ENCODE results near the gene AHSG.
"Not testable (repeated sequence)": the region's sequence is repeated elsewhere in the genome, so short reads cannot be mapped to it uniquely, and the experiment has no call there.

Gene AHSG

DNA sequence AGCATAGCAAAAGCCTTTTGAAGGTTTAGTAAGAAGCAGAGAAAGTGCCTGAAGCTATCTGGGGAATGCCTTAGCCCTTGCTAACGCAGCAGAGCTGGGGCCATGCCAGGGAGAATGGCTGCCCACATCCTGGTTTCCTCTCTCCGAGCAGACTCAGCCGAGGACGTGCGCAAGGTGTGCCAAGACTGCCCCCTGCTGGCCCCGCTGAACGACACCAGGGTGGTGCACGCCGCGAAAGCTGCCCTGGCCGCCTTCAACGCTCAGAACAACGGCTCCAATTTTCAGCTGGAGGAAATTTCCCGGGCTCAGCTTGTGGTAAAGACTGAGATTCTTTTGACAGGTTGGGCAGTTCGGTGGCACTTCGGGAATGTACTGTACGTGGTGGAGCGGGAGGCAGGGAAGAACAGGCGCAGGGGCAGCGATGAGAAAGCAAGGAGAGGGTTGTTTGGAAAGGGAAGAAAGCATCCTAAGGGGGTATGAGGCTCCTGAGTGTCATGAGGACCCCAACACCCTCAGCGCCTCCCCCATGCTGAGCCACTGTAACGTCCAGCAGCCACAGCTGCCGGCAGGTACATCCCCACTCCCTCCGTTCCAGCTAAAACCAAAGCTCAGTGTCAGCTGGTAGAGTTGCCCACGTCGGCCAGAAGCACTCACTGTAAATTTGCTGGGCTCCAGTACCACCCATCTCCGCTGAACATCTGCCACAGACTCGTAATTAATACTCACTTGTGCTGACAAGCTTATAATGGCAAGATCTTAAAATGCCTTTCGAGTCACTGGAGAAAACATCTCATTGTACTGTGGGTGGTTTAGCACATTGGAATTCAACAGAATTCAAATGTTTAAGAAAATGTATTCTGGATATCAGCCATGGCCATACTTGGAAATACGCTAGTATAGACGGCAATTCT, 4.4 kb downstream of the AHSG start:
- peak; percentile 57 to 76 for DNase-seq (ENCODE audit: low read depth in 2 of 2, low spot score in 1 of 2)

- DNase-seq (ENCODE audit: low read depth in 2 of 2, low spot score in 1 of 2), result no peak
These were observed 5.6 kb downstream of the AHSG start for GRCh38 chr3:186618318-186618938.

GRCh38 chr3:186619787-186620212, 6.9 kb downstream of the AHSG start:
- DNase-seq (ENCODE audit: low read depth in 2 of 2, low spot score in 1 of 2), result no peak

DNA sequence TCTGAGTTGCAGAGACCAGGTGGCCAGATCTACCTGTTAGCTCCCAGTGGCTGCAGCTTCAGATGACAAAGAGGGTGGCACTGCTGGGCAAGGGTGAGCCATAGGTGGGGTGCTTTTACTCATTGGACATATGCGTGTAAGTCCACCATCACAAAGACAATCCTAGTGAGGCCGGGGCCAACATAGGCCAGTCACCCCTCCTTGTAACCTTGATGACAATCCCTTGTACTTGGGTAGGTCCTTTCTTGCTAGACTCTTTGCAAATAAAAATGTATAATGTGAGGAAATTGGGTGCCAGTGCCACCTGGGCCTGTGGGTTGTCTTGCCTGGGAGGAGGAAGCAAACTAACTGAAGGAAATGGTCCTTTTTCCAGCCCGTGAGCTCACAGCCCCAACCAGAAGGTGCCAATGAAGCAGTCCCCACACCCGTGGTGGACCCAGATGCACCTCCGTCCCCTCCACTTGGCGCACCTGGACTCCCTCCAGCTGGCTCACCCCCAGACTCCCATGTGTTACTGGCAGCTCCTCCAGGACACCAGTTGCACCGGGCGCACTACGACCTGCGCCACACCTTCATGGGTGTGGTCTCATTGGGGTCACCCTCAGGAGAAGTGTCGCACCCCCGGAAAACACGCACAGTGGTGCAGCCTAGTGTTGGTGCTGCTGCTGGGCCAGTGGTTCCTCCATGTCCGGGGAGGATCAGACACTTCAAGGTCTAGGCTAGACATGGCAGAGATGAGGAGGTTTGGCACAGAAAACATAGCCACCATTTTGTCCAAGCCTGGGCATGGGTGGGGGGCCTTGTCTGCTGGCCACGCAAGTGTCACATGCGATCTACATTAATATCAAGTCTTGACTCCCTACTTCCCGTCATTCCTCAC, 7.6 kb downstream of the AHSG start:
- no peak for DNase-seq (ENCODE audit: low read depth in 2 of 2, low spot score in 1 of 2)

GRCh38 chr3:186621894-186622650, 9.2 kb downstream of the AHSG start:
- no peak for DNase-seq (ENCODE audit: low read depth in 2 of 2, low spot score in 1 of 2)

DNA sequence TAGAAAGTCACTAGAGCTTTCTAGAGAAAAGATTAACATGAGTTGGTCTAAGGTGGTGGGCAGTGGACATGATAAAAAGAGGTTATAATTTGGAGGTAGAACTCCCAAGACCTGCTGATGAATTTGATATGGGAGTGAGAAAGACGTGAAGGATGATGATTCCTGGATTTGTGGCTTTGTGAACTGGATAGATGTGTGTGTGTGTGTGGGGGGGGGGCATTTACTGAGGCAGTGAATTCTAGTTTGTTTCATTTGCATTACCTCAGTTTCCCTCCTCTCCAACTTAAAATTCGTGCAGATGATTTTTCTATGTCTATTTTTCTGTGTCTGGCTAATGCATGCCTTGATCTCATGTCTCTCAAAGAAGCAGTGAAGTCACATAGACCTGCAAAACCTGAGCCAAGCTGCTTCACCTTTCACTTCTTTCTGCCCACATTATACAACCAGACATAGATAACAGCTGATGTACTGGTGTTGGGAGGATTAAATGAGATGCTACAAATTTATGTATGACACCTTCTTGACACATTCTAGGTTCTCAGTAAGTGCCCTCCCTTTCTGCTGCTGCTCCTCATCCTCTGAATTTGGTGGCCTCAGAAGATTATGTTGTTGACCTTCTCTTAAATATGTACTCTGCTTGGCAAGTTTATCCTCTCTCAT, 9.9 kb downstream of the AHSG start:
- no peak for DNase-seq (ENCODE audit: low read depth in 2 of 2, low spot score in 1 of 2)

GRCh38 chr3:186624598-186624997, 11.7 kb downstream of the AHSG start:
- DNase-seq (ENCODE audit: low read depth in 2 of 2, low spot score in 1 of 2), result no peak

GRCh38 chr3:186625600-186626042, 12.8 kb downstream of the AHSG start:
- no peak for DNase-seq (ENCODE audit: low read depth in 2 of 2, low spot score in 1 of 2)

DNA sequence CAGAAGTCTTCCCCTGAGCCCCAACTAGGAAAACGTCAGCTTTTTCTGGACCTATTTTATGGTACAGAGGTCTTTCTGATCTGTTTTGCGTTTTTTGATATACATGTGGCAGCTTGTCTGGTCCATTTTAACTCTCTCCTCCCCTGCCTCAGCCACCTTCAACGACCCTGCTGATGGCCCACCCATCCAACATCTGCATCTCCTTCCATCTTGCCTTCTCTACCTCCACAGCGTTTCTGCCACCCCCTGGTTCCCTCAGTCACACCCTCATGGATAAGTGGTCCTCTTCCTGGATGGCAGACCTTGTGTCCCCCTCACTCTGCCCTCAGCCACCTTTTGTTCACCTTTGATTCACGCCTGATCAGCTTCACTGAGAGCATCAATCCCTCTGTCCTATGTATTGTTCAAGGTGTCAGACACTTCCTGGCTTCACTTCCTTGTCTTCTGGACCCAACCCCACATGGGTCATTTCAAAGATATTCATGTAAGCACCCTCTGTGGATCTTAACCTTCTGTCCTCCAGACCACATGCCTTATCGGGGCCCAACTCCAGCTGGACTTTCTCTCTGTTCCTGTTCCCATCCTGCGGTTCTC, 13.5 kb downstream of the AHSG start:
- no peak for DNase-seq (ENCODE audit: low read depth in 2 of 2, low spot score in 1 of 2)

DNA sequence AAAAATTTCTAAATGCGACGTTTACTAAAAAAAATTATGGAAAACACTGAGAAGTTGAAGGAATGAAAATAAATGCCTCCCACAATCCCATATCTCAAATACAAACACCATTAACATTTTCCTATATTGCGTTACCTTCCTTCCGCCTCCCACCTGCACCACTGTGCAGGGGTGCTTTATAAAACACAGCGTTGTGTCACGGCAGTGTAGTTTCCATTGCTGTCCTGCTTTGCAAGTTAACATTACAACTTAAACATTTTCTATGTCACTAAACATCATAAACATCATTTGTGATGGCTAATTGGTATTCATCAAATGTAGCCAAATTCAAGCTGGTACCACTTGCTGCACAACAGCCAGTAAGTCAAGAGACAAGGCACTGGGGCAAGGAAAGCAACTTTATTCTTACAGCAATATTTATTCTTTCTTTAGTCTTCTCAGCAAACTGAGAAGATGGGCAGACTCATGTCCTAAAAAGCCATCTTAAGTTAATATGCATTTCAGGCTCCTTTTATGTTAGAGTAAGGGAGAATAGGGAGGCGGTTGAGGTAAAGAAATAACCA, 15.1 kb downstream of the AHSG start:
- no peak for DNase-seq (ENCODE audit: low read depth in 2 of 2, low spot score in 1 of 2)

DNA sequence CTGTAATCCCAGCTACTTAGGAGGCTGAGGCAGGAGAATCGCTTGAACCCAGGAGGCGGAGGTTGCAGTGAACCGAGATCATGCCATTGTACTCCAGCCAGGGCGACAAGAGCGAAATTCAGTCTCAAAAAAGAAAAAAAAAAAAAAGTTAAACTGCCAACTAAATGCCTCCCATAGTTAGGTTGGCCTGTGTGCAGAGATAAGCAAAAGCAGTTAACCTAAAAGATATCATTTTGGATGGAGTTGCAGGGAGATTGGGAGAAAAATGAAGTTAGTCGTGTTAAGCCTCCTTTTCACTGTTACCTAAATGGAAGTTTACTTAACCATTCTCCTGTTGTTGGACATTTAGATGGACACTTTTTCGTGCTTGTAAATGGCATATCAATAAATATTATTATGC, 15.9 kb downstream of the AHSG start:
- no peak for DNase-seq (ENCODE audit: low read depth in 2 of 2, low spot score in 1 of 2)

GRCh38 chr3:186630950-186631641, 18.2 kb downstream of the AHSG start:
- DNase-seq (ENCODE audit: low read depth in 2 of 2, low spot score in 1 of 2), result no peak

DNA sequence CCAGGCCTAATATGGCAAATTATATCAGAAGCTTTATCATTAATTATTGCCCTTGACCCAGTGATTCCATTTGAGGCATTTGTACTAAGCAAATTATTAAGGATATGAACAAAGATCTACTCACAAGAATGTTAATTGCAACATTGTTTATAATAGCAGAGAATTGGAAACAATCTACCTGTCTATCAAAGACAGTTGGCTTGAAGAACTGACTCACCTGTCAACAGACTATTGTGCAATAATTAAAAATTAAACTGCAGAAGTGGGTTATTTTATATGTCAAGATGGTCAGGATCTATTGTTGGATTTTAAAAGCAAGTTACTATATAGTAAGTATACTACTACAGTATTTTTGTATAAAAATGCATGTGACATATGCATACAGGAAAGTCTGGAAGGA, 20.6 kb downstream of the AHSG start:
- DNase-seq (ENCODE audit: low read depth in 2 of 2, low spot score in 1 of 2), result no peak

DNA sequence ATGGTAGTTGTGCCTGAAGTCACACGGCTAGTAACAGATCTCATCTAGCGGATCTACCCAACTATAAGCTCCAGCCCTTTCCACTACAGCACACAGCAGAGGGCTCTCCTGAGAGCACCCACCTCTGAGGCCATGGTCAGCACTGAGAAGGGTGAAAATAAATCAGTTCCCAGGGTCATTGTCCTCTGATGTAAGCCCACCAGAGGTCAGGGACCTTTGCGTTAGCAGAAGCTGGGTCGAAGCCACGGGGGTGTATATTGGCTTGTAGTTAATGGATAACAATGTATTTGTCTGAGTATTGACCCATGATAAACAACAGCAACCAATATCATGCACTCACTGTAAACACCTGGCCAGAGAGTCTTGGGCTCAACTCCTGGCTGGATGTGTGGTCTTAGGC, 21.3 kb downstream of the AHSG start:
- not testable (repeated sequence) for DNase-seq (ENCODE audit: low read depth in 2 of 2, low spot score in 1 of 2)

- DNase-seq (ENCODE audit: low read depth in 2 of 2, low spot score in 1 of 2), result no peak
These were observed 22.7 kb downstream of the AHSG start for GRCh38 chr3:186635532-186635931.

DNA sequence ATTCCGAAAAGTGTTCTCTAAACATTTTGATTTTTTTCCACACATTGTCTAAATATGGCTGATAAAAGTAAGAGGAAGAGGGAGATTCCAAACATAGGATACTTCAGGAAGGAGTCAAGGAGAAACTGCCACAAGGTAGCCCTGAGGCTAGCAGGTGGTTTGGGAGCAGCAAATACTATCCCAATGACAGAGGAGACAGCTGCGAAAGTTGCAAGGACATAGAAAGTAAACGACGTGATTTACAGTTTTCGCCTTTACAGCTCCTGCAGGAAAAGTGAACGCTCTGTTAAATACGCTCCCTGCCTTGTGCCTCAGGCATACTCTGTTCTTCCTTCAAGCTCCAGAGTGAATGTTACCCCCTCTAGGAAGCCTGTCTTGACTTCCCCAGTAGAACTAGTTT, 23.7 kb downstream of the AHSG start:
- no peak for DNase-seq (ENCODE audit: low read depth in 2 of 2, low spot score in 1 of 2)

DNA sequence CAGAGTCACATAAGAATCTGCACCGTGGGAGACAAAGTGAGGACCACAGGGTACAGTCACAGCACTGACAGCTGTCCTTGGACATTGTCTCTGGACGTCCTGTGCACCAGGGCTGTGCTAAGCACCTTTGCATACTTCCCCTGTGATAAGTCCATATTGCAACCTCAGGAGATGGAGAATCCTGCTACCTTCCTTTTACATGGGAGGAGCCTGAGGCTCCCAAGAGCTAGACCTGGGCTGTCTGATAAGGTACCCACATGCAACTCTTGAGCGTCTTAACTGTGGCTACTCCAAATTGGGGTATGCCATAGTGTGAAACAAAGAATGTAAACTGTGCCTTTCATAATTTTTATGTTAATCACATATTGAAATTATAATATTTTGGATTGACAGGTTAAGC, 24.8 kb downstream of the AHSG start:
- no peak for DNase-seq (ENCODE audit: low read depth in 2 of 2, low spot score in 1 of 2)

- DNase-seq (ENCODE audit: low read depth in 2 of 2, low spot score in 1 of 2), result no peak
These were observed 25.4 kb downstream of the AHSG start for GRCh38 chr3:186638259-186638658.
